D721Med (cell line): ENCODE results near the gene CCDC178.

Experiments used
- DNase-seq: peaks from one replicate; pipeline ENCODE4 v3.0.0; 2011; ENCODE audit warnings: low spot score; ENCODE audit not compliant: insufficient read length
- FAIRE-seq: peaks from 2 replicates; lab custom pipeline; 2011; peaks lifted over from hg19 to GRCh38; lab: Jason Lieb, UNC
- CTCF ChIP-seq: IDR thresholded peaks from 2 replicates; pipeline ENCODE4 v1.5.1; 2012; ENCODE audit warnings: mild to moderate bottlenecking, control low read depth; ENCODE audit not compliant: insufficient read depth; ENCODE audit errors: missing control alignments

The CCDC178 gene

GRCh38 chr18:32907311-32907585, 533.3 kb downstream of the CCDC178 start:
- DNase-seq (no peak), FAIRE-seq (no peak)
- TF ChIP-seq CTCF = no peak

- FAIRE-seq = no peak
- no peak for DNase-seq
- no peak for TF ChIP-seq CTCF
These were observed 533.8 kb downstream of the CCDC178 start for GRCh38 chr18:32906506-32907310.

- no peak for DNase-seq
- no peak for TF ChIP-seq CTCF
- FAIRE-seq = no peak
These were observed 534.9 kb downstream of the CCDC178 start for GRCh38 chr18:32905651-32906050.

GRCh38 chr18:32902568-32903330, 537.8 kb downstream of the CCDC178 start:
- no peak for FAIRE-seq
- no peak for TF ChIP-seq CTCF

GRCh38 chr18:32899819-32900218, 540.7 kb downstream of the CCDC178 start:
- TF ChIP-seq CTCF = no peak
- peak; percentile 73 for FAIRE-seq
- DNase-seq = no peak

More at GRCh38 chr18:32902568-32903330, 537.8 kb downstream of the CCDC178 start:
- no peak for DNase-seq

GRCh38 chr18:32896776-32897547, 543.6 kb downstream of the CCDC178 start:
- DNase-seq (no peak), FAIRE-seq (no peak)
- TF ChIP-seq CTCF = no peak
